ENCODE data around the gene LOXL3.

The LOXL3 gene

GRCh38 chr2:74507145-74507925, 46.4 kb downstream of the LOXL3 start, which contains the start of gene PCGF1:
Gene PCGF1 (minus strand): TSS chr2:74507695. CDS start chr2:74507668, 27 bp downstream.
- DNase-seq (ENCODE audit: low spot score) = peak; percentile 94

GRCh38 chr2:74505448-74506246, 48.1 kb downstream of the LOXL3 start:
- no peak for DNase-seq (ENCODE audit: low spot score)

GRCh38 chr2:74504591-74504990, 49.2 kb downstream of the LOXL3 start:
- DNase-seq (ENCODE audit: low spot score) = no peak

- DNase-seq (ENCODE audit: low spot score) = no peak
These were observed 50.0 kb downstream of the LOXL3 start for GRCh38 chr2:74503506-74504475.

- no peak for DNase-seq (ENCODE audit: low spot score)
These were observed 50.8 kb downstream of the LOXL3 start for GRCh38 chr2:74502720-74503505.

GRCh38 chr2:74502147-74502719, 51.5 kb downstream of the LOXL3 start:
- DNase-seq (ENCODE audit: low spot score) = no peak

GRCh38 chr2:74501335-74502071, 52.2 kb downstream of the LOXL3 start:
- DNase-seq (ENCODE audit: low spot score) = peak; percentile 52

- DNase-seq (ENCODE audit: low spot score) = no peak
These were observed 53.2 kb downstream of the LOXL3 start for GRCh38 chr2:74500578-74500946.

- no peak for DNase-seq (ENCODE audit: low spot score)
These were observed 53.7 kb downstream of the LOXL3 start for GRCh38 chr2:74499940-74500577.

GRCh38 chr2:74499267-74499939, 54.3 kb downstream of the LOXL3 start, which contains the start of gene LBX2:
Gene LBX2 (minus strand): TSS chr2:74499603. CDS start chr2:74499537, 66 bp downstream.
- no peak for DNase-seq (ENCODE audit: low spot score)

- DNase-seq (ENCODE audit: low spot score) = no peak
These were observed 55.1 kb downstream of the LOXL3 start for GRCh38 chr2:74498500-74499266.

- DNase-seq (ENCODE audit: low spot score) = no peak
These were observed 55.8 kb downstream of the LOXL3 start for GRCh38 chr2:74497777-74498499.

GRCh38 chr2:74496997-74497776, 56.6 kb downstream of the LOXL3 start:
- DNase-seq (ENCODE audit: low spot score) = no peak

GRCh38 chr2:74495440-74495839, 58.3 kb downstream of the LOXL3 start:
- DNase-seq (ENCODE audit: low spot score) = no peak

- no peak for DNase-seq (ENCODE audit: low spot score)
These were observed 60.2 kb downstream of the LOXL3 start for GRCh38 chr2:74493546-74493945.

- no peak for DNase-seq (ENCODE audit: low spot score)
These were observed 61.8 kb downstream of the LOXL3 start for GRCh38 chr2:74491648-74492544.

Measured in D341Med (cell line).